Measurements from ENCODE around the gene ZDHHC12.
A peak's percentile ranks its signal among the peaks of the same experiment; 100 is the strongest.
"Not testable (repeated sequence)": the region's sequence is repeated elsewhere in the genome, so short reads cannot be mapped to it uniquely, and the experiment has no call there.

ZDHHC12 gene

GRCh38 chr9:128702949-128703615 lies 20.8 kb downstream of the ZDHHC12 start:
- TF ChIP-seq ZFX (IDR thresholded peaks at IDR 0.05; ENCODE audit: borderline replicate concordance) (no peak), CTCF (IDR thresholded peaks at IDR 0.05) (no peak)
- peak overlapping the region; percentile 74 for H3K27ac ChIP-seq

DNA sequence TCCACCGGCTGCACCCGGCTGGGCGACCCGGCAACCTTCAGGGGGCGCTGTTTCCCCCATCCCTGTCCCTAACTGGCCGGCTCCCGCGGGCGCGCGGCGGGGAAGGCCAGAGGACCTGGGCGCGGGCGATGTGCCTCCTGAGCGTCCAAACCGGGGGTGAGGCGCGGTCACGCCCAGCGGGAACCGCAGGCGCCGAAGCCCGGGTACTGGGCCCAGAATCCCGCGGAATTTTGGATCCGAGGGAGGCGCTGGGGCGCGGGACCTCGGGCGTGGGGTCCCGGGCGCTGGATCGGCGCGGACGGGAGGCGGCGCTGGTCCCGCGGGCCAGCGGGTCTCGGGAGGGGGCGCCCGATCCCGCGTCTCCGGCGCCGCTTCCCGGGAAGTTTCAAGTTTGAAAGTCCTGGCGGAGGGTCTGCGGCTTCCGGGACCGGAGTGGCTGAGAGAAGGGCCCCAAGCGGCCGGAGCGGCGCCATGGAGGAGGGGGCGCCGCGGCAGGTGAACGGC lies 21.4 kb downstream of the ZDHHC12 start, which contains the start of gene PKN3:
Gene PKN3 (plus strand): TSS at position 59 of the 504 bp plus-strand sequence. CDS start 413 bp downstream, at position 472.
- TF ChIP-seq CTCF (IDR thresholded peaks at IDR 0.05) (peak; percentile 98), ZFX (IDR thresholded peaks at IDR 0.05; ENCODE audit: borderline replicate concordance) (no peak)
- H3K27ac ChIP-seq, result peak within 1 kb of the TSS; percentile 74

- H3K27ac ChIP-seq, result 0 out of 2 replicates have a peak overlapping the region, but pooled peaks have one; percentile 74
- TF ChIP-seq CTCF (IDR thresholded peaks at IDR 0.05), result no peak
- TF ChIP-seq ZFX (IDR thresholded peaks at IDR 0.05; ENCODE audit: borderline replicate concordance), result no peak
Observed at GRCh38 chr9:128701227-128701854, 22.6 kb downstream of the ZDHHC12 start.

DNA sequence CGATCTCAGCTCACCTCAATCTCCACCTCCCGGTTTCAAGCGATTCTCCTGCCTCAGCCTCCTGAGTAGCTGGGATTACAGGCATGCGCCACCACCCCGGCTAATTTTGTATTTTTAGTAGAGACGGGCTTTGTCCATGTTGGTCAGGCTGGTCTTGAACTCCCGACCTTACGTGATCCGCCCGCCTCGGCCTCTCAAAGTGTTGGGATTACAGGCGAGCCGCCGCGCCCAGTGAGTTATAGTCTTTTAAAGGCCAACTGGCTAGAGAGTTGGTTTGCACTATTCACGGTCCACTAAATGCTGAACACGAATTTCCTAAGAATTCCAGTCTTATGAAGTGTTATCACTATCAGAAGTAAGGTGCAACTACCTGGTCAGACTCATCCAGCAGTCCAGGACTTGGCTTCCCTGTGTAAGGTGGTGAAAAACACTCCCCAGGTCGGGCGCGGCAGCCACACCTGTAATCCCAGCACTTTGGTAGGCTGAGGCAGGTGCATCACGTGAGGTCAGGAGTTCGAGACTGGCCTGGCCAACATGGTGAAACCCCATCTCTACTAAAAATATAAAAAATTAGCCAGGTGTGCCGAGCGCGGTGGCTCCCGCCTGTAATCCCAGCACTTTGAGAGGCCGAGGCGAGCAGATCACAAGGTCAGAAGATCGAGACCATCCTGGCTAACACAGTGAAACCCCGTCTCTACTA lies 24.7 kb downstream of the ZDHHC12 start:
- H3K27ac ChIP-seq, result peak overlapping the region; percentile 52; the same call in 1 of the 2 replicates

DNA sequence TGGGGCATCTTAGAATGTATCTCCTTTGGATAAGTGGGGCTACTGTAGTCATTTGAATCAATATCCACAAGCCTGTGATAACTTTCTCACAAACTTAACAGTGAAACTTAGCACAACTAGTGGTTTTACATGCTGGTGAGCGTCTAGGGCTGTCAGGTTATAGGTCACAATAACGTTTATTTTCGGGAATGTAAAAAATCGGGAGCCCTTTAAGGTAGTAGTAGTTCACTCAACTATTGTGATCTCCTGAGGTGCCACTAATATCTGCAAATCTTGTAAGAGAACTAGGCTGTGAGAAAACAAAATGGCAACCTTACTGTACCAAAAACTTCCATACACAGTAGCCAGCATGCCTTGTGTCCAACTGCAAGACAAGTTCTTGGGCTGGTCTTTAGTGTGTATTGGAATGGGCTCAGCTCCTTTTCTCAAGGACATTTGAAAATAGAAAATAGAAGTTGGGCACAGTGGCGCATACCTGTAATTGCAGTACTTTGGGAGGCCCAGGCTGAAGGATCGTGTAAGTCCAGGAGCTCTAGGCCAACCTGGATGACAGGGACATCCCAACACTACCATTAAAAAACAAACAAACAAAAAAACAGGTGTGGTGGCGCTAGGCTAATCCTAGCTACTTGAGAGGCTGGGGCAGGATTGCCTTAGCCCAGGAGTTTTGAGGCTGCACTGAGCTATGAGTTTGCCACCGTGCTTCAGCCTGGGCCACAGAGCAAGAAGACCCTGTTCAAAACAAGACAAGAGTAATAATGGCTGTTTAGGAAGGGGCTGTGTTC lies 26.8 kb downstream of the ZDHHC12 start:
- peak overlapping the region; percentile 52 for H3K27ac ChIP-seq
- no peak for TF ChIP-seq ZFX (IDR thresholded peaks at IDR 0.05; ENCODE audit: borderline replicate concordance)
- no peak for TF ChIP-seq CTCF (IDR thresholded peaks at IDR 0.05)

DNA sequence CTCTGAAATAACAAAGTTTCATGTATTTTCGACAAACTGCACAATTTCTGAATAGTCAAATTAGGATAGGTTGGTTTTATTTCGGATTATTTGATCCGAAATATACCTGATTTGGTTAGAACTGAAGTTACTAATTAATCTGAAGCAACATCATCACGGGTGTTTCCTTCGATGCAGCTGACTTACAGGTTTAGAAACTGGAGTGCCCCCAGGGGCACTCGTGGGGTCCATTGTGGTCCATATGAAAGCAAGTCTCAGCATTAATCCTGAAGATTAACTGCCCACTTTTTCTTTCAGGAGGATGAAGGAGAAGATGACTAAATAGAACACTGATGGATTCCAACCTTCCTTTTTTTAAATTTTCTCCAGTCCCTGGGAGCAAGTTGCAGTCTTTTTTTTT lies 29.6 kb downstream of the ZDHHC12 start:
- TF ChIP-seq CTCF (IDR thresholded peaks at IDR 0.05) (no peak), ZFX (IDR thresholded peaks at IDR 0.05; ENCODE audit: borderline replicate concordance) (no peak)
- no peak overlapping the region; the same call in 1 of the 2 replicates for H3K27ac ChIP-seq

- H3K27ac ChIP-seq, result not testable (repeated sequence)
Observed at GRCh38 chr9:128693738-128694137, 30.2 kb downstream of the ZDHHC12 start.

All from 22Rv1 (cell line).